RWPE2 (cell line): Measurements from ENCODE around the gene RNASE4.

Source experiments
- ATAC-seq: fragments of 200-7000 bp; cut with Tn5 transposase; 3 replicates; pipeline ENCODE4 v1.9.1; 2021; ENCODE audit warnings: low read depth
- DNase-seq: peaks from one replicate; pipeline ENCODE4 v3.0.0-alpha.2; 2020; ENCODE audit warnings: low spot score
- H3K27ac ChIP-seq: fragments of 450-650 bp; 2 replicates; pipeline ENCODE4 v1.5.1; 2017; ENCODE audit warnings: mild to moderate bottlenecking; ENCODE audit not compliant: poor library complexity, severe bottlenecking
- H3K27me3 ChIP-seq: fragments of 250-450 bp; sonication (Bioruptor Pico); 2 replicates; pipeline ENCODE4 v1.5.1; 2021; ENCODE audit warnings: mild to moderate bottlenecking, moderate library complexity; ENCODE audit not compliant: insufficient read depth, poor library complexity, severe bottlenecking
- H3K36me3 ChIP-seq: fragments of 250-450 bp; sonication (Bioruptor Pico); 2 replicates; pipeline ENCODE4 v1.5.1; 2020; ENCODE audit warnings: low read depth, mild to moderate bottlenecking, moderate library complexity
- H3K4me1 ChIP-seq: fragments of 250-450 bp; sonication (Bioruptor Pico); 2 replicates; pipeline ENCODE4 v1.5.1; 2021; ENCODE audit warnings: mild to moderate bottlenecking, moderate library complexity; ENCODE audit not compliant: insufficient read depth, poor library complexity, severe bottlenecking
- H3K4me3 ChIP-seq: fragments of 250-450 bp; sonication (Bioruptor Pico); 2 replicates; pipeline ENCODE4 v1.5.1; 2021; ENCODE audit warnings: mild to moderate bottlenecking, moderate library complexity; ENCODE audit not compliant: severe bottlenecking
- H3K9me3 ChIP-seq: fragments of 250-450 bp; sonication (Bioruptor Pico); 2 replicates; pipeline ENCODE4 v1.5.1; 2021; ENCODE audit warnings: mild to moderate bottlenecking, moderate library complexity; ENCODE audit not compliant: severe bottlenecking
- TF ChIP-seq, protein P1 (sequence below): fragments of 450-650 bp; IDR thresholded peaks from one replicate; pipeline ENCODE4 v1.5.1; 2017; ENCODE audit warnings: mild to moderate bottlenecking, moderate library complexity; ENCODE audit not compliant: poor library complexity, severe bottlenecking

The RNASE4 gene

DNA sequence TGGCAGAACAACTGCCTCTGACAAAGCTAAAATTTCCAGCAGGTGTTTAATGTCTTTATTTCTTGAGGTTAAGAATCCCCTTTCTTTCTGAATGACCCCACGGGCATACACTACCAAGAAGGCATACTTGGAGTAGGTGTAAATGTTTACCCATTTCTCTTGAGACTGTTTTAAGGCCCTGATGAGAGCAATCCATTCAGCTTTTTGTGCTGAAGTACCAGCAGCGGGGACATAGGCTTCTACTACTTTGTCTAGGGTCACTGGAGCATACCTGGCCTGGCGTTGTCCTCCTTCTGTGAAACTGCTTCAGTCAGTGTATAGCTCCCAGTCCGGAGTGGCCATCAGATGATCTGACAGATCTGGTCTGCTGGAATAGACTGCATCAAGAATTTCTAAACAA, 26.9 kb downstream of the RNASE4 start:
- H3K27ac ChIP-seq = no peak overlapping the region
- H3K4me1 ChIP-seq = no peaks in the 10 kb centered on the region
- no peak overlapping the region for H3K4me3 ChIP-seq
- DNase-seq (no peak), ATAC-seq (no peak)
- TF ChIP-seq, protein P1, sequence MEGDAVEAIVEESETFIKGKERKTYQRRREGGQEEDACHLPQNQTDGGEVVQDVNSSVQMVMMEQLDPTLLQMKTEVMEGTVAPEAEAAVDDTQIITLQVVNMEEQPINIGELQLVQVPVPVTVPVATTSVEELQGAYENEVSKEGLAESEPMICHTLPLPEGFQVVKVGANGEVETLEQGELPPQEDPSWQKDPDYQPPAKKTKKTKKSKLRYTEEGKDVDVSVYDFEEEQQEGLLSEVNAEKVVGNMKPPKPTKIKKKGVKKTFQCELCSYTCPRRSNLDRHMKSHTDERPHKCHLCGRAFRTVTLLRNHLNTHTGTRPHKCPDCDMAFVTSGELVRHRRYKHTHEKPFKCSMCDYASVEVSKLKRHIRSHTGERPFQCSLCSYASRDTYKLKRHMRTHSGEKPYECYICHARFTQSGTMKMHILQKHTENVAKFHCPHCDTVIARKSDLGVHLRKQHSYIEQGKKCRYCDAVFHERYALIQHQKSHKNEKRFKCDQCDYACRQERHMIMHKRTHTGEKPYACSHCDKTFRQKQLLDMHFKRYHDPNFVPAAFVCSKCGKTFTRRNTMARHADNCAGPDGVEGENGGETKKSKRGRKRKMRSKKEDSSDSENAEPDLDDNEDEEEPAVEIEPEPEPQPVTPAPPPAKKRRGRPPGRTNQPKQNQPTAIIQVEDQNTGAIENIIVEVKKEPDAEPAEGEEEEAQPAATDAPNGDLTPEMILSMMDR = no peak
- no peaks in the 10 kb centered on the region for H3K36me3 ChIP-seq
- no peaks in the 10 kb centered on the region for H3K9me3 ChIP-seq
- H3K27me3 ChIP-seq = peaks cover 3% of the 10 kb centered on the region

DNA sequence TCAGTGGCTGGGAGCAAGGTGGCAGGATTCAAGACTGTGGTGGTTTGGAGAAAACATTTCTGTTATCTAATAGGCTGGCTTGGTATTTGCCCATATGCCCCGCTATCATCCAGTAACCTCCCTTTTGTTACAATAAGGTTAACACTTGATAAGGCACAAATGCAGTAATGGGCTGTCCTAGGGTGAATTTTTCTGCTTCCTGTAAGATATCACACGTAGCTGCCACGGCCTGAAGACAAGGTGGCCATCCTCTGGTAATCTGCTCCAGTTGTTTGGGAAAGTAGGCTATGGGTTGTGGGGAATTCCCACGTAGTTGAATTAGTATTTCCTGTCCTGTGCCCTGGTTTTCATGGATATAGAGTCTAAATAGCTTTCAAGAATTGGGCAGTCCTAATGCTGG, 27.3 kb downstream of the RNASE4 start:
- Histone ChIP-seq H3K27ac (no peak overlapping the region), H3K4me1 (no peaks in the 10 kb centered on the region), H3K36me3 (no peaks in the 10 kb centered on the region), H3K27me3 (peaks cover 3% of the 10 kb centered on the region), H3K9me3 (no peaks in the 10 kb centered on the region), H3K4me3 (no peak overlapping the region)
- no peak for ATAC-seq
- TF ChIP-seq, protein P1 = no peak
- no peak for DNase-seq

DNA sequence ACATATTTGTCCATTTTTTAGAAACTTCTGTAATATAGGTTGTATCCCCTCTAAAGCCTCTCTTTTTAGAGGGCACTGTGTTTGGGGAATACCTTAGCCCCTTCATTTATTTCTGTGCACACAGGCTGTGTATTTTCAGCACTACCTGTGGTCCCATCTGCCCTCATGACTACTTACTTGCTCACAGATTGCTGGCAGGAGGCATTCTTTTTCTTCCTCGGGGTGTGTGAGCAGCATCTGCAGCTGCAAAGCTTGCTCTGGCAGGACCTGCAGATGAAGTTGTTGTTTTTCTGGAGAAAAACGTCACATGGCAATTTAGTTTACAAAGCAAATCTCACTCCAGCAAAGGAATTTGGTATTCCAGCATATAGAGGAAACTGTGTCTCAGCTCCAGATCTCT, 28.5 kb downstream of the RNASE4 start:
- Histone ChIP-seq H3K9me3 (no peaks in the 10 kb centered on the region), H3K4me3 (no peak overlapping the region), H3K27ac (no peak overlapping the region), H3K36me3 (no peaks in the 10 kb centered on the region), H3K4me1 (no peaks in the 10 kb centered on the region), H3K27me3 (peaks cover 3% of the 10 kb centered on the region)
- ATAC-seq = no peak
- DNase-seq = no peak
- TF ChIP-seq, protein P1 = no peak

DNA sequence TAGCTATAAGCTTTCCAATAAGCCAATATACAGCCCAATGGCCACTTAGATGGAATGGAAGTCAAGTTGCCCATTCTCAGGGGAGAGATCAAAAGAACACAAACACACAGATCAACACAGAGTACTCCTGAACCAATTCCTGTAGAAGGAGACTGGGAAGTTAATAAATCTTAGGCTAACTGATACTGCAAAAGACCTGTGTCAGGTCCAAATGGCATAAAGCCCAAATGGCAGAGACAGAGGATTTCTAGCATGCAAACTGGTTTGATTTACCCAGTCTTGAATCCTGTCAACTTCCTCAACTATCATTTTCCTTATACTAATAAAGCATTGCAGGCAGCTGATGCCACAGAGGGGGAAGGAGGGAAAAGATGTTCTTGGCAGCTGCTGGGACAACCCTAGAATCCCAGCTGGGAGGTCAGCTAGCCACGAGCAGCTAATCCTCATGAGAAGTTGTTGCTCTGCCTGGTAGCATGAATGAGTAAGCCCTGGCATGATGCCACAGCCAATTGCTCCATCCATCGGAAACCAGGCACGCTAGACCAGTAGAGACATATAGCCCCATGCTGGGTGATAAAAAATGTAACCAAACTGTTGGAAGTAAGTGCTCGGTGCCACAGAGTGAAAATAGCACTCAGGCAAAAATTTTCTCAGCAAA, 30.4 kb downstream of the RNASE4 start:
- no peaks in the 10 kb centered on the region for H3K4me1 ChIP-seq
- TF ChIP-seq, protein P1 = no peak
- H3K36me3 ChIP-seq = no peaks in the 10 kb centered on the region
- H3K27me3 ChIP-seq = peaks cover 2% of the 10 kb centered on the region
- no peaks in the 10 kb centered on the region for H3K9me3 ChIP-seq
- DNase-seq (no peak), ATAC-seq (peak; percentile 93)
- H3K27ac ChIP-seq = no peak overlapping the region
- no peak overlapping the region for H3K4me3 ChIP-seq

DNA sequence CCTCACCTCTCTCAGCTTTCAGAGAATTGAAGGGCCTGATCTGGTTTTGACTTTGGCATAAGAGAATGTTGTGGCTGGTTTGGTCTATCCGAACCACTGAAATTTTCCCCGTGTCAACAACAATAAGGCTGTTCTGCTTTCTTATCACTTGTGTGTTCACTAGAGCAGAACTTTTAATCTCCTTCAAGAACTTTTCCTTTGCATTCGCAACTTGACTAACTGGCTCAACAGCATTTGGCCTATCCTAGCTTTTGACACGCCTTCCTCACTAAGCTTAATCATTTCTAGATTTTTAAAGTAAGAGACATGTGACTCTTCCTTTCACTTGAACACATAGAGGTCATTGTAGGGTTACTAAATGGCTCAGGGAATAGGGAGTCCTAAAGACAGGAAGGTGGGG, 35.4 kb downstream of the RNASE4 start:
- DNase-seq (no peak), ATAC-seq (no peak)
- TF ChIP-seq, protein P1 = no peak
- Histone ChIP-seq H3K9me3 (no peaks in the 10 kb centered on the region), H3K27ac (no peak overlapping the region), H3K4me3 (no peak overlapping the region), H3K4me1 (no peaks in the 10 kb centered on the region), H3K27me3 (peaks cover 37% of the 10 kb centered on the region), H3K36me3 (no peaks in the 10 kb centered on the region)
